GM12891 (cell line): ENCODE data around the gene ENPEP.
"Not testable (repeated sequence)": the region's sequence is repeated elsewhere in the genome, so short reads cannot be mapped to it uniquely, and the experiment has no call there.

Experiments
- DNase-seq: peaks from one replicate; pipeline ENCODE4 v3.0.0; 2011; ENCODE audit warnings: low spot score; ENCODE audit not compliant: insufficient read length
- FAIRE-seq: peaks from 2 replicates; lab custom pipeline; 2011; peaks lifted over from hg19 to GRCh38; lab: Jason Lieb, UNC
- PAX5 ChIP-seq: IDR thresholded peaks from 2 replicates; pipeline ENCODE4 v1.6.1; 2011; ENCODE audit warnings: low read length, moderate library complexity, mild to moderate bottlenecking; ENCODE audit not compliant: insufficient read depth, severe bottlenecking
- POLR2A ChIP-seq: IDR thresholded peaks from 2 replicates; pipeline ENCODE4 v1.6.1; 2011; ENCODE audit warnings: low read depth, low read length, control low read depth
- POLR2AphosphoS5 ChIP-seq: IDR thresholded peaks from 2 replicates; pipeline ENCODE4 v1.6.1; 2011; ENCODE audit warnings: low read depth, low read length, control low read depth
- POU2F2 ChIP-seq: IDR thresholded peaks from 2 replicates; pipeline ENCODE4 v1.6.1; 2011; ENCODE audit warnings: low read depth, mild to moderate bottlenecking, control low read depth, low read length, moderate library complexity
- SPI1 ChIP-seq: IDR thresholded peaks from 2 replicates; pipeline ENCODE4 v1.6.1; 2011; ENCODE audit warnings: low read depth, low read length, control low read depth
- TAF1 ChIP-seq: IDR thresholded peaks from 2 replicates; pipeline ENCODE4 v1.6.1; 2011; ENCODE audit warnings: low read depth, low read length, control low read depth

The ENPEP gene

GRCh38 chr4:110484767-110485166, 8.8 kb downstream of the ENPEP start:
- DNase-seq = no peak
- TF ChIP-seq POU2F2 (0 out of 2 replicates have a peak, but pooled peaks have one; percentile 37), SPI1 (peak; percentile 86), TAF1 (no peak), POLR2AphosphoS5 (no peak)
- FAIRE-seq = peak; percentile 91

- FAIRE-seq = no peak
- DNase-seq = no peak
- TF ChIP-seq POU2F2 = no peak
- TF ChIP-seq PAX5 = no peak
- TF ChIP-seq TAF1 = no peak
- no peak for TF ChIP-seq POLR2AphosphoS5
- TF ChIP-seq POLR2A = no peak
- no peak for TF ChIP-seq SPI1
Measured at GRCh38 chr4:110485452-110485851, 9.5 kb downstream of the ENPEP start.

- FAIRE-seq = no peak
- TF ChIP-seq PAX5 = no peak
- TF ChIP-seq POLR2AphosphoS5 = no peak
- no peak for TF ChIP-seq SPI1
- no peak for TF ChIP-seq TAF1
- TF ChIP-seq POU2F2 = no peak
- no peak for TF ChIP-seq POLR2A
- DNase-seq = no peak
Measured at GRCh38 chr4:110486256-110486655, 10.3 kb downstream of the ENPEP start.

- not testable (repeated sequence) for FAIRE-seq, DNase-seq
Measured at GRCh38 chr4:110486850-110487249, 10.9 kb downstream of the ENPEP start.

GRCh38 chr4:110487873-110488272, 11.9 kb downstream of the ENPEP start:
- no peak for DNase-seq
- peak; percentile 38 for FAIRE-seq
- TF ChIP-seq POU2F2 (no peak), POLR2AphosphoS5 (no peak), POLR2A (no peak), SPI1 (no peak), PAX5 (no peak), TAF1 (no peak)

GRCh38 chr4:110489901-110490508, 14.1 kb downstream of the ENPEP start:
- DNase-seq (no peak), FAIRE-seq (no peak)
- TF ChIP-seq POU2F2 = no peak
- TF ChIP-seq POLR2A = no peak
- TF ChIP-seq TAF1 = no peak
- TF ChIP-seq SPI1 = no peak
- no peak for TF ChIP-seq PAX5
- no peak for TF ChIP-seq POLR2AphosphoS5

GRCh38 chr4:110492522-110492921, 16.6 kb downstream of the ENPEP start:
- FAIRE-seq (peak; percentile 31), DNase-seq (no peak)
- TF ChIP-seq POLR2A (no peak), POU2F2 (no peak), POLR2AphosphoS5 (no peak), SPI1 (no peak), TAF1 (no peak), PAX5 (no peak)

GRCh38 chr4:110493520-110493919, 17.6 kb downstream of the ENPEP start:
- TF ChIP-seq PAX5 (no peak), POLR2A (no peak), POU2F2 (no peak), SPI1 (no peak), POLR2AphosphoS5 (no peak), TAF1 (no peak)
- FAIRE-seq = no peak
- DNase-seq = no peak

- FAIRE-seq (no peak), DNase-seq (no peak)
- TF ChIP-seq SPI1 = no peak
- no peak for TF ChIP-seq POLR2AphosphoS5
- no peak for TF ChIP-seq TAF1
- TF ChIP-seq POU2F2 = no peak
- TF ChIP-seq POLR2A = no peak
- no peak for TF ChIP-seq PAX5
Measured at GRCh38 chr4:110498420-110498819, 22.5 kb downstream of the ENPEP start.

GRCh38 chr4:110499126-110499525, 23.2 kb downstream of the ENPEP start:
- no peak for FAIRE-seq
- DNase-seq = no peak
- TF ChIP-seq TAF1 (no peak), POLR2A (no peak), PAX5 (no peak), POU2F2 (no peak), POLR2AphosphoS5 (no peak), SPI1 (no peak)

GRCh38 chr4:110501826-110502225, 25.9 kb downstream of the ENPEP start:
- no peak for FAIRE-seq
- DNase-seq = no peak
- no peak for TF ChIP-seq POLR2A
- TF ChIP-seq TAF1 = no peak
- no peak for TF ChIP-seq POU2F2
- no peak for TF ChIP-seq SPI1
- TF ChIP-seq PAX5 = no peak
- no peak for TF ChIP-seq POLR2AphosphoS5
